Measurements from ENCODE around the gene C1QTNF1.

Gene C1QTNF1

GRCh38 chr17:78977997-78978973 is 45.7 kb upstream of the C1QTNF1 start:
- Histone ChIP-seq H2AFZ (peak overlapping the region; percentile 60), H3K36me3 (ENCODE audit: control insufficient read depth, insufficient read depth, low read length) (no peaks in the 10 kb centered on the region), H3K27me3 (ENCODE audit: control insufficient read depth, insufficient read depth, low read length) (no peaks in the 10 kb centered on the region), H3K4me3 (ENCODE audit: low read depth, low read length) (peak overlapping the region; percentile 39), H3K9me3 (ENCODE audit: control insufficient read depth, low read length) (no peaks in the 10 kb centered on the region), H3K79me2 (no peaks in the 10 kb centered on the region), H3K27ac (no peak overlapping the region), H3K4me2 (ENCODE audit: low read length) (peak overlapping the region; percentile 81), H3K4me1 (peaks cover 22% of the 10 kb centered on the region), H3K9ac (no peak overlapping the region)
- TF ChIP-seq CTCF (IDR thresholded peaks at IDR 0.05): peak; percentile 18

- H3K4me3 ChIP-seq (ENCODE audit: low read depth, low read length): peak within 1 kb of the TSS; percentile 50
- TF ChIP-seq CTCF (IDR thresholded peaks at IDR 0.05): no peak
- peak within 1 kb of the TSS; percentile 86 for H2AFZ ChIP-seq
- H3K4me1 ChIP-seq: peaks cover 20% of the 10 kb centered on the region
- H3K27me3 ChIP-seq (ENCODE audit: control insufficient read depth, insufficient read depth, low read length): no peaks in the 10 kb centered on the region
- peak within 1 kb of the TSS; percentile 81 for H3K4me2 ChIP-seq (ENCODE audit: low read length)
- no peaks in the 10 kb centered on the region for H3K36me3 ChIP-seq (ENCODE audit: control insufficient read depth, insufficient read depth, low read length)
- no peak within 1 kb of the TSS for H3K9ac ChIP-seq
- H3K27ac ChIP-seq: peak within 1 kb of the TSS; percentile 29
- no peaks in the 10 kb centered on the region for H3K79me2 ChIP-seq
- no peaks in the 10 kb centered on the region for H3K9me3 ChIP-seq (ENCODE audit: control insufficient read depth, low read length)
These were observed 44.0 kb upstream of the C1QTNF1 start, which contains the start of gene LGALS3BP for GRCh38 chr17:78979780-78980623. TSS of gene LGALS3BP (minus strand) at chr17:78979923. CDS start at chr17:78977191, 2,732 bp downstream.

- Histone ChIP-seq H3K9ac (no peak overlapping the region), H2AFZ (peak overlapping the region; percentile 86), H3K36me3 (ENCODE audit: control insufficient read depth, insufficient read depth, low read length) (no peaks in the 10 kb centered on the region), H3K4me2 (ENCODE audit: low read length) (no peak overlapping the region), H3K79me2 (no peaks in the 10 kb centered on the region), H3K27me3 (ENCODE audit: control insufficient read depth, insufficient read depth, low read length) (no peaks in the 10 kb centered on the region), H3K27ac (no peak overlapping the region), H3K4me1 (peaks cover 16% of the 10 kb centered on the region), H3K9me3 (ENCODE audit: control insufficient read depth, low read length) (no peaks in the 10 kb centered on the region), H3K4me3 (ENCODE audit: low read depth, low read length) (no peak overlapping the region)
- no peak for TF ChIP-seq CTCF (IDR thresholded peaks at IDR 0.05)
These were observed 43.4 kb upstream of the C1QTNF1 start for GRCh38 chr17:78980624-78980972.

GRCh38 chr17:78981010-78981888 is 42.7 kb upstream of the C1QTNF1 start:
- Histone ChIP-seq H3K27ac (no peak overlapping the region), H3K9ac (no peak overlapping the region), H3K4me1 (peaks cover 17% of the 10 kb centered on the region), H3K36me3 (ENCODE audit: control insufficient read depth, insufficient read depth, low read length) (no peaks in the 10 kb centered on the region), H3K4me3 (ENCODE audit: low read depth, low read length) (no peak overlapping the region), H3K27me3 (ENCODE audit: control insufficient read depth, insufficient read depth, low read length) (no peaks in the 10 kb centered on the region), H3K9me3 (ENCODE audit: control insufficient read depth, low read length) (no peaks in the 10 kb centered on the region), H2AFZ (no peak overlapping the region), H3K4me2 (ENCODE audit: low read length) (no peak overlapping the region), H3K79me2 (no peaks in the 10 kb centered on the region)
- TF ChIP-seq CTCF (IDR thresholded peaks at IDR 0.05): no peak

Measured in parathyroid adenoma (tissue), 2 donors.